GM18511 (cell line): ENCODE results near the gene ACBD7.

Experiments
- ATAC-seq: cut with Tn5 transposase; IDR thresholded peaks from one replicate; pipeline ENCODE4 v1.9.1; 2021; ENCODE audit warnings: mild to moderate bottlenecking, moderate library complexity; ENCODE audit not compliant: unreplicated experiment

Gene ACBD7

DNA sequence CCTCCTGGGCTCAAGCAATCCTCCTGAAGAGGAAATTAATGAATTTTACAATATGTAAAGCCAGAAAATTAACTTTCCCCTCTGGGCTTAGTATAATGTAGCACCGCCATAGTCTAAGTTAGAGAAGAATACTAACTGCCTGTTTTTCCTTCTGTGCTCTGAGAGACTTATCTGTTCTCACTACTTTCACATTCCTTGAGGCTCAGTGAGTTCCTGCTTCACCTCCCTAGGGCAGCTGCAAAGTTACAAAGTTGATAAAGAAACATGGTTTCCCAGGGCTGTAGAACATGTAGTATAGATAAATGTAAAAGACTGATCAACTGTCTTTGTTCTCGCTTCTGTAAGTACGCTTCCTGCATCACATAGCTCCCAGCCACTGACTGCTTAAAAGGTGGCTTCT, 60.8 kb downstream of the ACBD7 start:
- ATAC-seq, result no peak
